H54 (cell line): ENCODE data around the gene FUT7.

Experiments used
- DNase-seq: peaks from one replicate; pipeline ENCODE4 v3.0.0; 2011; ENCODE audit warnings: low spot score, mixed read lengths; ENCODE audit not compliant: insufficient read length
- FAIRE-seq: peaks from 3 replicates; lab custom pipeline; 2011; peaks lifted over from hg19 to GRCh38; lab: Jason Lieb, UNC
- POLR2A ChIP-seq: IDR thresholded peaks from 2 replicates; pipeline ENCODE4 v1.6.1; 2011; ENCODE audit warnings: low read depth, mild to moderate bottlenecking, low read length

FUT7 gene

GRCh38 chr9:136994888-136995230 is 37.0 kb downstream of the FUT7 start:
- DNase-seq (no peak), FAIRE-seq (no peak)
- TF ChIP-seq POLR2A = no peak; the same call in 1 of the 2 replicates

- FAIRE-seq = no peak
- DNase-seq = no peak
- TF ChIP-seq POLR2A = no peak
Observed at GRCh38 chr9:136994180-136994887, 37.6 kb downstream of the FUT7 start.

- peak; percentile 0; the same call in 1 of the 2 replicates for TF ChIP-seq POLR2A
- DNase-seq = no peak
- FAIRE-seq = no peak
Observed at GRCh38 chr9:136992819-136993369, 39.0 kb downstream of the FUT7 start.

- peak; percentile 100 for DNase-seq
- peak; percentile 61 for TF ChIP-seq POLR2A
- no peak for FAIRE-seq
Observed at GRCh38 chr9:136991993-136992818, 39.7 kb downstream of the FUT7 start, which contains the start of gene PAXX. PAXX (plus strand) TSS chr9:136992422; CDS start chr9:136992444, 22 bp downstream.

- DNase-seq (no peak), FAIRE-seq (no peak)
- TF ChIP-seq POLR2A = no peak
Observed at GRCh38 chr9:136990242-136990911, 41.5 kb downstream of the FUT7 start.

GRCh38 chr9:136988872-136989271 is 43.0 kb downstream of the FUT7 start:
- no peak for FAIRE-seq
- no peak for DNase-seq
- no peak for TF ChIP-seq POLR2A

GRCh38 chr9:136985853-136986252 is 46.0 kb downstream of the FUT7 start:
- DNase-seq (no peak), FAIRE-seq (no peak)
- TF ChIP-seq POLR2A = no peak

- TF ChIP-seq POLR2A = no peak
- no peak for DNase-seq
Observed at GRCh38 chr9:136985027-136985602, 46.8 kb downstream of the FUT7 start.

GRCh38 chr9:136984464-136985026 is 47.3 kb downstream of the FUT7 start:
- DNase-seq (no peak), FAIRE-seq (no peak)
- no peak for TF ChIP-seq POLR2A

More at GRCh38 chr9:136985027-136985602, 46.8 kb downstream of the FUT7 start:
- no peak for FAIRE-seq

- no peak for FAIRE-seq
- TF ChIP-seq POLR2A = no peak
- DNase-seq = no peak
Observed at GRCh38 chr9:136983656-136984314, 48.1 kb downstream of the FUT7 start.

- FAIRE-seq = no peak
- TF ChIP-seq POLR2A = no peak
- DNase-seq = no peak
Observed at GRCh38 chr9:136983167-136983566, 48.7 kb downstream of the FUT7 start.

- no peak for TF ChIP-seq POLR2A
- DNase-seq (no peak), FAIRE-seq (no peak)
Observed at GRCh38 chr9:136982232-136983051, 49.4 kb downstream of the FUT7 start, which contains the start of gene LCNL1. LCNL1 (plus strand) TSS chr9:136982993; CDS start chr9:136983587, 594 bp downstream.
